H1 (cell line): ENCODE results near the gene KRT78. TPM values are rescaled to one million over a fixed set of nuclear protein-coding genes. Genes with fewer than 3 reads are reported as not detected.

Source experiments
- CTCF ChIA-PET: fragments of 300-600 bp; sonication (Branson Sonifier 250); formaldehyde crosslinking; loops from one replicate; lab custom pipeline; 2021; ENCODE audit not compliant: partially characterized antibody; lab: Charles Lee
- POLR2A ChIA-PET: fragments of 300-600 bp; sonication (Branson Sonifier 250); formaldehyde crosslinking; loops from one replicate; lab custom pipeline; 2021; ENCODE audit warnings: inconsistent platforms; ENCODE audit not compliant: partially characterized antibody; lab: Charles Lee
- DNase-seq, 2 experiments: peaks; one replicate each; pipeline versions ENCODE4 v3.0.0 to v3.0.0-alpha.2; 2010 to 2022; ENCODE audit warnings: low spot score in 2 of 2, low read depth in 1 of 2, mixed read lengths in 1 of 2
- FAIRE-seq: peaks from 2 replicates; lab custom pipeline; 2011; peaks lifted over from hg19 to GRCh38; lab: Jason Lieb, UNC
- H2AFZ ChIP-seq: 2 replicates; pipeline ENCODE4 v1.8.1; 2012; ENCODE audit warnings: low read length, inconsistent platforms
- H2AK5ac ChIP-seq: 2 replicates; pipeline ENCODE4 v1.6.1; 2013; ENCODE audit warnings: low read depth, low read length
- H2BK120ac ChIP-seq: replicated peaks from 2 replicates; pipeline ENCODE3; 2013; ENCODE audit warnings: low read depth, low read length, inconsistent platforms
- H2BK12ac ChIP-seq: 2 replicates; pipeline ENCODE4 v1.6.1; 2013; ENCODE audit warnings: low read depth, low read length
- H2BK15ac ChIP-seq: 2 replicates; pipeline ENCODE4 v1.6.1; 2013; ENCODE audit warnings: low read length
- H2BK20ac ChIP-seq: 2 replicates; pipeline ENCODE4 v1.6.1; 2013; ENCODE audit warnings: low read length
- H2BK5ac ChIP-seq: 2 replicates; pipeline ENCODE4 v1.6.1; 2013; ENCODE audit warnings: low read depth, low read length
- H3K14ac ChIP-seq: 2 replicates; pipeline ENCODE4 v1.6.1; 2013; ENCODE audit warnings: inconsistent platforms; ENCODE audit not compliant: insufficient read length
- H3K18ac ChIP-seq: 2 replicates; pipeline ENCODE4 v1.6.1; 2013; ENCODE audit warnings: low read length; ENCODE audit errors: extremely low read depth
- H3K23ac ChIP-seq: 2 replicates; pipeline ENCODE4 v1.6.1; 2013; ENCODE audit warnings: inconsistent platforms; ENCODE audit not compliant: insufficient read length
- H3K23me2 ChIP-seq: 2 replicates; pipeline ENCODE4 v1.6.1; 2013; ENCODE audit warnings: low read depth, low read length
- H3K27ac ChIP-seq: 2 replicates; pipeline ENCODE4 v1.6.1; 2011; ENCODE audit warnings: low read depth, low read length, inconsistent platforms
- H3K27me3 ChIP-seq, 4 experiments: replicated peaks in 1 of 4; 1 replicate in 1 of 4; 2 replicates in 3 of 4; pipeline versions ENCODE4 v1.6.1 to v1.8.1; 2011 to 2013; ENCODE audit warnings: low read length in 3 of 4, mild to moderate bottlenecking in 3 of 4, inconsistent platforms in 2 of 4, mixed read lengths in 2 of 4, moderate library complexity in 1 of 4; ENCODE audit not compliant: control insufficient read depth in 3 of 4, insufficient read depth in 3 of 4; ENCODE audit errors: extremely low read depth in 1 of 4
- H3K36me3 ChIP-seq, 4 experiments: 2 replicates each; pipeline versions ENCODE4 v1.6.1 to v1.8.1; 2011 to 2013; ENCODE audit warnings: mild to moderate bottlenecking in 4 of 4, low read length in 3 of 4, moderate library complexity in 2 of 4, control low read depth in 1 of 4, inconsistent platforms in 1 of 4; ENCODE audit not compliant: insufficient read depth in 4 of 4, control insufficient read depth in 2 of 4
- H3K4ac ChIP-seq: replicated peaks from 2 replicates; pipeline ENCODE3; 2013; ENCODE audit warnings: low read length, low read depth, mixed read lengths, inconsistent platforms; ENCODE audit not compliant: insufficient read length
- H3K4me1 ChIP-seq, 4 experiments: replicated peaks in 1 of 4; 1 replicate in 1 of 4; 2 replicates in 3 of 4; pipeline versions ENCODE4 v1.6.1 to v1.8.1; 2011 to 2013; ENCODE audit warnings: low read length in 3 of 4, inconsistent platforms in 2 of 4, mixed read lengths in 1 of 4; ENCODE audit not compliant: insufficient read depth in 4 of 4, control insufficient read depth in 3 of 4
- H3K4me2 ChIP-seq, 2 experiments: 2 replicates each; pipeline versions ENCODE4 v1.6.1 to v1.8.1; 2011 to 2013; ENCODE audit warnings: low read depth in 2 of 2, low read length in 2 of 2, control low read depth in 1 of 2, inconsistent platforms in 1 of 2, mild to moderate bottlenecking in 1 of 2; ENCODE audit not compliant: insufficient read depth in 1 of 2
- H3K4me3 ChIP-seq, 4 experiments: fragments of 200-600, 300-600 bp in 1 of 4; sonication (generic), shearing (Covaris generic), sonication (Bioruptor Twin) in 1 of 4; 2 replicates each; pipeline versions ENCODE4 v1.5.1 to v1.8.1; 2011 to 2016; ENCODE audit warnings: low read length in 4 of 4, low read depth in 3 of 4, control low read depth in 2 of 4, inconsistent platforms in 2 of 4, mild to moderate bottlenecking in 2 of 4, mixed read lengths in 1 of 4, moderate library complexity in 1 of 4; ENCODE audit not compliant: insufficient read depth in 2 of 4; ENCODE audit errors: extremely low read depth in 1 of 4
- H3K56ac ChIP-seq: replicated peaks from 2 replicates; pipeline ENCODE3; 2013; ENCODE audit warnings: low read depth, mild to moderate bottlenecking, mixed read lengths, low read length, inconsistent platforms; ENCODE audit not compliant: insufficient read length
- H3K79me1 ChIP-seq: 2 replicates; pipeline ENCODE4 v1.6.1; 2013; ENCODE audit warnings: low read depth, low read length, control low read depth
- H3K79me2 ChIP-seq, 2 experiments: 2 replicates each; pipeline versions ENCODE4 v1.6.1 to v1.8.1; 2012 to 2013; ENCODE audit warnings: low read length in 2 of 2, mild to moderate bottlenecking in 2 of 2, inconsistent platforms in 1 of 2; ENCODE audit not compliant: insufficient read depth in 2 of 2, control insufficient read depth in 1 of 2
- H3K9ac ChIP-seq, 4 experiments: replicated peaks in 1 of 4; 1 replicate in 1 of 4; 2 replicates in 3 of 4; pipeline versions ENCODE4 v1.6.1 to v1.8.1; 2011 to 2013; ENCODE audit warnings: low read depth in 3 of 4, low read length in 3 of 4, control low read depth in 2 of 4, mild to moderate bottlenecking in 2 of 4, moderate library complexity in 2 of 4, inconsistent platforms in 1 of 4; ENCODE audit errors: extremely low read depth in 1 of 4
- H3K9me3 ChIP-seq, 2 experiments: 2 replicates each; pipeline versions ENCODE4 v1.6.1 to v1.8.1; 2012 to 2013; ENCODE audit warnings: mild to moderate bottlenecking in 2 of 2, moderate library complexity in 2 of 2, control low read depth in 1 of 2, inconsistent platforms in 1 of 2, low read depth in 1 of 2, low read length in 1 of 2, mixed read lengths in 1 of 2; ENCODE audit not compliant: insufficient read depth in 2 of 2
- H4K20me1 ChIP-seq, 2 experiments: replicated peaks in 1 of 2; 2 replicates each; pipeline versions ENCODE3 to v1.8.1; 2011 to 2013; ENCODE audit warnings: inconsistent platforms in 2 of 2, low read length in 2 of 2, mild to moderate bottlenecking in 1 of 2; ENCODE audit not compliant: insufficient read depth in 2 of 2, control insufficient read depth in 1 of 2
- H4K5ac ChIP-seq: 2 replicates; pipeline ENCODE4 v1.6.1; 2013; ENCODE audit warnings: low read length, low read depth, mixed read lengths, inconsistent platforms; ENCODE audit not compliant: insufficient read length
- H4K8ac ChIP-seq: 2 replicates; pipeline ENCODE4 v1.8.0; 2013; ENCODE audit warnings: mild to moderate bottlenecking, moderate library complexity, low read length, inconsistent platforms; ENCODE audit not compliant: insufficient read depth; ENCODE audit errors: extremely low read depth
- H4K91ac ChIP-seq: replicated peaks from 2 replicates; pipeline ENCODE3; 2013; ENCODE audit warnings: low read length, mixed read lengths, inconsistent platforms; ENCODE audit not compliant: insufficient read length
- TAF7 ChIP-seq: optimal IDR thresholded peaks from 2 replicates; pipeline ENCODE3; 2011; ENCODE audit warnings: low read depth, mild to moderate bottlenecking, inconsistent platforms, low read length, moderate library complexity, borderline replicate concordance
- USF2 ChIP-seq: IDR thresholded peaks from 2 replicates; pipeline ENCODE4 v1.6.1; 2011; ENCODE audit warnings: low read length, improper control_type of control experiment
- WGBS, 2 experiments: shearing (Covaris generic) in 1 of 2; methylation state at CpG; one replicate each; pipeline versions ENCODE4 v1.1.6 to v1.1.7; 2013 to 2015; ENCODE audit warnings: low lambda C conversion rate in 2 of 2, mixed read lengths in 2 of 2, inconsistent platforms in 1 of 2, low coverage in 1 of 2, missing lambda C conversion rate in 1 of 2; ENCODE audit not compliant: insufficient replicate concordance in 2 of 2, insufficient coverage in 1 of 2, insufficient read length in 1 of 2; ENCODE audit errors: extremely low coverage in 1 of 2, missing lambda C conversion rate in 1 of 2; 5-methylcytosine and 5-hydroxymethylcytosine counted together
- polyA plus RNA-seq, 7 experiments: library from polyadenylated mRNA; depleted of rRNA in 3 of 7; stranded (reverse) in 5 of 7; unstranded in 2 of 7; fragments of >200 nt in 5 of 7; fragments of 200-250 nt in 2 of 7; gene quantifications; 1 replicate in 5 of 7; 2 replicates in 1 of 7; 4 replicates in 1 of 7; pipeline versions ENCODE4 v1.2.1 to v1.2.3, GENCODE V29; 2011 to 2013; ENCODE audit warnings: missing spikeins in 2 of 7, mixed read lengths in 2 of 7
- total RNA-seq: library from RNA; stranded (reverse); fragmentation: NEBNext Ultra II Directional; extraction: Animal tissue kit (Norgen Biotek cat#: 25700); gene quantifications from 2 replicates; pipeline ENCODE4 v1.2.1, GENCODE V29; 2021

KRT78 gene
- total and polyA plus RNA-seq, 2 of the 8 experiments (the other 6 are each of a cell fraction or from before 2014, with no cell fraction given) = not detected

- Histone ChIP-seq H3K4me1 (no peaks in the 10 kb centered on the region; a peak in 2 of 7 replicates), H3K4me2 (no peak overlapping the region), H3K23me2 (no peaks in the 10 kb centered on the region), H2AK5ac (no peak overlapping the region), H3K9ac (no peak overlapping the region), H3K79me2 (no peaks in the 10 kb centered on the region), H2BK20ac (no peak overlapping the region), H3K56ac (no peak overlapping the region), H3K18ac (no peak overlapping the region), H3K27ac (no peak overlapping the region), H4K91ac (no peak overlapping the region), H3K4ac (no peak overlapping the region), H2BK12ac (no peak overlapping the region), H3K79me1 (no peaks in the 10 kb centered on the region), H4K20me1 (peaks cover 0 to 1% of the 10 kb centered on the region in 2 experiments), H3K4me3 (no peak overlapping the region), H2BK15ac (no peak overlapping the region), H3K36me3 (no peaks in the 10 kb centered on the region), H4K5ac (no peak overlapping the region), H3K23ac (no peak overlapping the region), H2BK5ac (no peak overlapping the region), H4K8ac (no peak overlapping the region), H3K14ac (no peak overlapping the region), H3K9me3 (no peaks in the 10 kb centered on the region), H3K27me3 (no peaks in the 10 kb centered on the region; a peak in 1 of 7 replicates), H2AFZ (no peak overlapping the region), H2BK120ac (no peak overlapping the region)
- POLR2A ChIA-PET = no interaction called here
- CTCF ChIA-PET = interaction anchor here (0.6 to 22.2 kb wide), 21 partner anchors 11 to 498 kb away, joined by 3 to 502 read pairs (median 4); partner anchors contain the start of genes KRT74, KRT76 and KRT79
- 47% methylated on average over 3 of the region's 9 CpGs; no CpG with 5 or more reads in 1 of the 2 experiments for WGBS, 2 experiments
- TF ChIP-seq TAF7 (no peak), USF2 (peak; percentile 34; the same call in 1 of the 2 replicates)
- DNase-seq (no peak), FAIRE-seq (no peak)
Observed at GRCh38 chr12:52867642-52868041, 18.8 kb upstream of the KRT78 start.
